HG02840 (cell line): ENCODE results near the gene UBE4A.

Source experiments
- ATAC-seq: cut with Tn5 transposase; IDR thresholded peaks from one replicate; pipeline ENCODE4 v1.9.1; 2021; ENCODE audit warnings: mild to moderate bottlenecking, moderate library complexity, moderate number of reproducible peaks; ENCODE audit not compliant: unreplicated experiment, low FRiP score

UBE4A gene

DNA sequence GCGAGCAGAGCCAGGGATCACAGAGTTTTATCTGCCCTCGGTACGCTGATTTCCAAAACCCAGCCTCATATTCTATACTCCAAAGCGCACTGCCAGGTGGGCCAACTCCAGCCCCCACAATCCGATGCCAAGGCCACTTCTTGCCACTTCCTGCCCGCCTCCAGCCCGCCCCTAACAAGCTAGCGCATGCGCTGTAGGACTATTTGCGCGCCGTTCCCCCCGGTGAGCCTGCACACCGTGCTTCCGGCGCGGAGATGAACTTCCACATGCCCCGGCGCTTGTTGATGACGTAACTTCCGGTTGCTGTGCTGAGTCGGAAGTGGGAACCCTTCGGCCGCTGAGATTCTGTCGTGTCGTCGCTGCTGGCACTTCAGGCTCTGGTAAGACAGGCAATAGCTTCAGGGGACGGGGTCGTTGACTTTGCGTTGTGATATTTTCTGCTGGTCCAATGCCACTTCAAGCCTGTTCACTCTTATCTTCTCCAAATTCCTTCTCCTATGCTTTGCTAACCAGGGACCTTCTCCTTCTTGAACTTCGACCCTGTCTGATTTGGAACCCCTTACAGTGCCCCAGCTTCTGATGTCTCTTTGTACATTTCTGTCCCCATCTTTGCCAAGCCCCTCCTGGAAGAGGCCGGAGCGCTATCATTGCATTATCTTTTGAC is at the start of gene UBE4A:
Gene UBE4A (plus strand): TSS at position 306 of the 664 bp plus-strand sequence. CDS start 5,481 bp downstream, outside the sequence.
- peak; percentile 89 for ATAC-seq

DNA sequence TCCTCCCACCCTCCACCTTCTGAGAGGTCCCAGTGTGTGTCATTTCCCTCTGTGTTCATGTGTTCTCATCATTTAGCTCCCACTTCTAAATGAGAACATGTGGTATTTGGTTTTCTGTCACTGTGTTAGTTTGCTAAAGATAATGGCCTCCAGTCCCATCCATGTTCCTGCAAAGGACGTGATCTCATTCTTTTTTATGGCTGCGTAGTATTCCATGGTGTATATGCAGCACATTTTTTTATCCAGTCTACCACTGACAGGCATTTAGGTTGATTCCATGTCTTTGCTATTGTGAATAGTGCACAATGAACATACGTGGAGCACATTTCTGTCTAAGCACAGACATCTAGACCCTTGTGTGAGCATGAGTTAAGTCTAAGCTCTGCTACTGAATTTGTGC is 49.1 kb upstream of the UBE4A start:
- ATAC-seq = no peak

GRCh38 chr11:118310781-118311485 is 48.5 kb upstream of the UBE4A start:
- no peak for ATAC-seq

GRCh38 chr11:118311518-118311917 is 47.9 kb upstream of the UBE4A start:
- ATAC-seq = no peak

- no peak for ATAC-seq
Observed at GRCh38 chr11:118312328-118312727, 47.1 kb upstream of the UBE4A start.

DNA sequence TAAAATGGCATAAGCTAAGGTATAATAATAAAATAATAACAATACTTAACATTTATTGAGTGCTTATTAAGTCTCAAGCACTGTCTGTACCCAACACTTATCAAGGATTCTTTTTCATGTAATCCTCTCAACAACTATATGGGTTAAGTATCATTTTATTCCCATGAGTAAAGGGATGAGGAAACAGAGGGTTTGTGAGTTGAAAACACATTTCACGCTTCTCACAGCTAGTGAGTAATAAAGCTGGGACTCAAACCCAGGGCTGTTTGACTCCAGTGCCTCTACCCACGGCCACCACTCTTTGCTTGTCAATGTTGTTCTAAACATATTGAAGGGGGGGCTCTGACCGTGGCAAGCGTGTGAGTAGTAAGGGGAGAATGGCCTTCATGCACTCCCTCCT is 46.2 kb upstream of the UBE4A start:
- no peak for ATAC-seq

- no peak for ATAC-seq
Observed at GRCh38 chr11:118314988-118315411, 44.4 kb upstream of the UBE4A start.

GRCh38 chr11:118318124-118318523 is 41.3 kb upstream of the UBE4A start:
- no peak for ATAC-seq

GRCh38 chr11:118318581-118319336 is 40.6 kb upstream of the UBE4A start:
- no peak for ATAC-seq

DNA sequence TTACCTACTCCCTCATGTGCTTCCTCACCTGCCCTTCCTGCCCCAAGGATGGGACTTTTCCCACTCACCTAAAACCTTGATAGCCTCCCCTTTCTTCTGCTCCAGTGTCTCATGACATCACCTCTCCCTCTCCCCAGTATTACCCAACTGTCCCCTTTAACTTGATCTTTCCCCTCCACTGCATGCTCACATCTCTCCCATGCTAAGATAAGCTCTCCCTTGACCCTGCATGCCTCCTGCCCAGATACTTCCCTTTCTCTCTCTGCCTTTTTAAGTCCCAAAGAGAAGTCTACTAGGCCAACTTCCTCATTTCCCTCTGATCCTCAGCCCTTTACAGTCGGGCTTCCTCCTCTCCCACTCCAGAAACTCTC is 40.1 kb upstream of the UBE4A start:
- ATAC-seq = no peak

DNA sequence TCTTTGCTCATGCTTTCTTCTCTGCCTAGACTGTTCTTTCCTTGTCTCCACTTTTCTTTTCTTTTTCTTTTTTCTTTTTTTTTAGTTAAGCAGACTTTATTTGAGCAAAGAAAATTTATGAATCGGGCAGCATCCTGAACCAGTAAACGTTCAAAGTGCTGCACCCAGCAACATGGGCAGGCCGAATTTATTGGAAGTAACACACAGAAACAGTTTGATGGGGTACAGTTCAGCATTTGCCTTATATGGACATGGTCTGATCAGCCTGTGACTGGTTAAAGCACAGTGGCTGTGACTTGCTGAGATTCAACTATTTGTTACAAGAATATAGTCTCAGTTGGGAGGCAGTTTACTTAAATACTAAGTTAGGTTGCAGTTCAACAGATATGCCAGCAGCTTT is 38.9 kb upstream of the UBE4A start:
- no peak for ATAC-seq

GRCh38 chr11:118321386-118322082 is 37.9 kb upstream of the UBE4A start:
- no peak for ATAC-seq

GRCh38 chr11:118322721-118323120 is 36.7 kb upstream of the UBE4A start:
- no peak for ATAC-seq

- no peak for ATAC-seq
Observed at GRCh38 chr11:118325283-118325682, 34.1 kb upstream of the UBE4A start.

DNA sequence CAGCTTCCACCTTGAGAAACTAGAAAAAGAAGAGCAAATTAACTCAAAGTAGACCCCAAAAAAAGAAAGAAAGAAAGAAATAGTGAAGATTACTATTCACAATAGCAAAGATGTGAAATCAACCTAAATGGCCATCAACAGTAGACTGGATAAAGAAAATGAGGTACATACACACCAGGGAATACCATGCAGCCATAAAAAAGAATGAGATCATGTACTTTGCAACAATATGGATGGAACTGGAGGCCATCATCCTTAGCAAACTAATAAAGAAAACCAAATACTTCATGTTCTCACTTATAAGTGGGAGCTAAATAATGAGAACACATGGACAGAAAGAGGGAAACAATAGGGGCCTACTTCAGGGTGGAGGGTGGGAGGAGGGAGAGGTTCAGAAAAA is 30.7 kb upstream of the UBE4A start:
- no peak for ATAC-seq

DNA sequence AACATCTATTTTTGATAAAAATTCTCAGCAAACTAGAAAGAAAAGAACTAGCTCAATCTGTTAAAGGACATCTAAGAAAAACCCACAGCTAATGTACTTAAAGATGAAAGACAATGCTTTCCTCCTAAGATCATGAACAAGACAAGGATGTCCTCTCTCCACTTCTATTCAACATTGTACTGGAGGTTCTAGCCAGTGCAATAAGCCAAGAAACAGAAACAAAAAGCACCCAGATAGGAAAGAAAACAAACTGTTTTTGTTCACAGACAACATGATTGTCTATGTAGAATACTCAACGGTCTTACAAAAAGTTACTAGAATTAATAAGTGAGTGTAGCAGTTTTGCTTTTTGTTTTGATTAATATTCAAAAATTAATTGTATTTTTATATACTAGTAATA is 24.7 kb upstream of the UBE4A start:
- no peak for ATAC-seq

DNA sequence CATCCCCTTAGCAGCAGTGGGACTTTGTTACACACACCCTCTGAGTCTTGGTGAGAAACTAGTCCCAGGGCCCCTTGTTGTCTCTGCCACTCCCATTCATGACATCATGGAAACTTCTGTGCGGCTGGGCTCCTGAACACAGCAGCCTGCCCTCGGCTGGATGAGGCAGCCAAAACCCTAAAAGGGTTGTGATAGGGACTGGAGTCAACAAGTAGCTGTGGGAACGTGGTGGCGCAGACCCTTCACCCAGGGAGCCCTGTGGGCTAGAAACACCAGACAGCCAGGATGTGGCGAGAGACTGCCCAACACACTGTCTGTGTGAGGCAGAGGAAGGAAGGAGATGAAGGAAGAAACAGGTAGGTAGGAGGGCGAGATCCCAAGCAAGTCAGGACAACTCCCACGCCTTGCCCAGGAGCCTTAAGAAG is 20.8 kb upstream of the UBE4A start:
- ATAC-seq = no peak

DNA sequence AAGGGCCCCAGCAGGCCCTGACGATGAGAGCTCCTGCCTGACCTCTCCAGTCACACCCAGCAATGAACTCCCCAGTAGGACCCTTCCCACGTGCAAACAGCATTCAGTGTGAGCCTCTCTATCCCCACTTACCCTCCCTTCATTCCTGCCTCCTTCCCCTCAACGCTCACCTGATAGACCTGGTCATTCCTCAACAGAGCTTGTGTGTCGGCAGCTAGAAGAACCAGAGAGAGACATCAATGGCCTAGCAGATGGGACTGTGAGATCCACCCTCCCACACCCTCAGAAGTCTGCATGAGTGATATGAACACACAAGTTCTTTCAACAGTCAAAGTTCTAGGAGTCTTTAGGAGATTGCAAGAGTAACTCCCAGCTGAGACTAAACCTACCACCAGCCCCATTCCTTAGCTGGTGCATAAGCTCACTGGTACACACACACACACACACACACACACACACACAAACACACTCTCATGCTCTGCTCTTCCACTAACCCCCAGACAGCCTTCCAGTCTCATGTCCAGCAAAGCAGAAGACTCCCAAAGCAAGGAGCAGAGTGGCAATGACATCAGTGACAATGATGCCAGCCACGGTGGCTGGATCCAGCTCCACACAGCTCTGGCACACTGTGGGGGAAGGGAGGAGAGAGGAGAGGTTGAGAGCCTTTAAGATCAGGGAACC is 20.0 kb upstream of the UBE4A start:
- no peak for ATAC-seq

DNA sequence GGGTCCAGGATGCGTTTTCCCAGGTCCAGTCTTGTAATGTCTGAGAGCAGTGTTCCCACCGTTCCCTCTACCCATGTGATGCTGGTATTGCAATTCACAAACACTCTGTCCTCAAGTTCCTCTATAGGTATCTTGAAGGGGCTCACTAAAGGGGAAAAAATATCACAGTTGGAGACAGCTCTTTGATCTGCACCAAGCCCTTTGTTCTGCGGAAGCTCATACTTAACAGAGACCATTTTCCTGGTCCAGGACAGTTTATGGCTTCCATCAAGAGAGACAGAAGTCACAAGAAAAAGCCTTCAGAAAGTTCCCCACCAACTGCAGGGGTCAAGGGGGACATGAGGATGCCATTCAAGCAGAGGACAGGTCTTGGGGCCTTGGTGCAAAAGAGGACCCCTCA is 19.0 kb upstream of the UBE4A start:
- no peak for ATAC-seq

DNA sequence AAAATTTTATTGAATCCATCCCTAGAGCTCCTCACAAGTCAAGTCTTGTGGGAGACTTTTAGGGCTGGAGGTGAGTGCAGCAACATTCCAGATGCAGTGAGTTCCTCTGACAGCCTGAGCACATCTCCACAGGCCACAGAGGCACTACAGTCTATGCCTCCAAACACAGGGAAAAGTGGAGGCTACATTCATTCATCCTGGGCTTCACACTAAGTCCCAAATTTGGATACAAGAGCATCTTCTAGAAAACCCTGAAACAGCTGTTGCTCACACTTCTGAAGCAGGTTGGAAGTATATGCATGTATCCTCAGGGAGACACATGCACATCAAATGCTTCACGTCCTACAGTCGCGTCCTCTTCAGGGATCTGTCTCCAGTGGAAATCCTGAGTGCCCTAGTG is 18.1 kb upstream of the UBE4A start:
- ATAC-seq = no peak
